ENCODE data around the gene ACADVL.

The ACADVL gene

DNA sequence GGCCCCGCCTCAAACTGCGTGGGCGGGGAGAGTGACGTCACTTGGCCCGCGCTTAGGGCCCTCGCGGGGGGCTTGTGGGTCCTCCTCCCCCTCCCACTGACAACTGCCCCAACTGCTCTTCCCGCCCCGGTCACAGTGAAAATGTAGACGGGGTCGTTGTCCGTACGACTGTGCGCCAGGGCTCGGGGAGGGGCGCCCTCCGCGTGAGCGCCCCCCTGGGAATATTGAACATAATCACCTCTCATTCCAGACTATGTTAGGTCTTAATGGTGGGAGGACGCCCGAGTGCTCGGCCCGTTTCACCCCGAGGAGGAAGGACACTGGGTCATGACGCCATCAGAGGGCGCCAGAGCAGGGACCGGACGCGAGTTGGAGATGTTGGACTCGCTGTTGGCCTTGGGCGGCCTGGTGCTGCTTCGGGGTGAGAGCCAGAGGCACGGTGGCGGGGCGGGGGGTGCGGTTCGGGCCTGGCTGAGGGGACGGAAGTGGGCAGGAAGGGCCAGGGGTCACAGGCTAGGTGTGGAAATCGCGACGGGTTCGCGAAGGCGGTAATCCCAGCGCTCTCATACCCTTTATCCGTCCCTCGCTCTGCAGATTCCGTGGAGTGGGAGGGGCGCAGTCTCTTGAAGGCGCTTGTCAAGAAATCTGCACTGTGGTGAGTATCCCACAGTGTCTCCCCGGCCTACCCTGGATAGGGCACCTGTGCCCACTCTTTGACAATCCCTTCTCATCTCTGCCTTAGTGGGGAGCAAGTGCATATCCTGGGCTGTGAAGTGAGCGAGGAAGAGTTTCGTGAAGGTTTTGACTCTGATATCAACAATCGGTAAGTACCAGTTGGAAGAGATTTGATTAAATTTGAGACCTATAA is 32.7 kb downstream of the ACADVL start, which contains the start of gene ELP5:
ELP5 (plus strand) TSS at position 40 of the 868 bp plus-strand sequence; CDS start at position 376, 336 bp downstream.
- peak; percentile 98 for DNase-seq

DNA sequence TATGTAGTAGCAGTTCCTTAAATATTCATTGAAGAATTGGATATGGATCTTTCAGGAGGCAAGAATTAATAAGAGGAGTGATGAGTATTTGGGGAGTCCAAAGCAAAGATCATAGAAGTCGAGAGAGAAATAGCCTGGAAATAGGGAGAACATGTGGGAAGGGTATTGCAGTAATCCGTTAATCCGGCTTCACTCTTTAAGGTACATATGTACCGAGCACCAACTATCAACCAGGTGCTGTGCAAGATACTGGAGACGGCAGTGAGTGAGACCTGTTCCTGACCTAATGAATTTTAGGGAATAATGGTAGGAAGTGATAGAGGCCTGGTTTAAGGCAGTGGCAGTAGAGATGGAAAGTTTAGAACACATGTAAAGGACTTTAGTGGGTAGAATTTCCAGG is 33.3 kb downstream of the ACADVL start:
- DNase-seq, result peak; percentile 84

DNA sequence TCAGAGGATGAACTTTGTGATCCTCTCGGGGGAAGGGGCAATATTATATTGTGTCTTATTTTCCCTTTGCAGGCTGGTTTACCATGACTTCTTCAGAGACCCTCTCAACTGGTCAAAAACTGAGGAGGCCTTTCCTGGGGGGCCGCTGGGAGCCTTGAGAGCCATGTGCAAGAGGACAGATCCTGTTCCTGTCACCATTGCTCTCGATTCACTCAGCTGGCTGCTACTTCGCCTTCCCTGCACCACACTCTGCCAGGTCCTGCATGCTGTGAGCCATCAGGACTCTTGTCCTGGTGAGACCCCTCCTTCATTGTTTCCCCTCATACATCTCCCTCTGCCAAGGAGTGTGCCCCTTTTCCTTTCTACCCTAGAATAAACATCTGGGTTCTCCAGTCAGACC is 34.8 kb downstream of the ACADVL start:
- DNase-seq, result no peak

GRCh38 chr17:7256766-7257456 is 37.2 kb downstream of the ACADVL start:
- DNase-seq, result no peak

- DNase-seq, result no peak
Measured at GRCh38 chr17:7258731-7259554, 39.2 kb downstream of the ACADVL start.

GRCh38 chr17:7259555-7259889 is 39.8 kb downstream of the ACADVL start:
- DNase-seq, result no peak

DNA sequence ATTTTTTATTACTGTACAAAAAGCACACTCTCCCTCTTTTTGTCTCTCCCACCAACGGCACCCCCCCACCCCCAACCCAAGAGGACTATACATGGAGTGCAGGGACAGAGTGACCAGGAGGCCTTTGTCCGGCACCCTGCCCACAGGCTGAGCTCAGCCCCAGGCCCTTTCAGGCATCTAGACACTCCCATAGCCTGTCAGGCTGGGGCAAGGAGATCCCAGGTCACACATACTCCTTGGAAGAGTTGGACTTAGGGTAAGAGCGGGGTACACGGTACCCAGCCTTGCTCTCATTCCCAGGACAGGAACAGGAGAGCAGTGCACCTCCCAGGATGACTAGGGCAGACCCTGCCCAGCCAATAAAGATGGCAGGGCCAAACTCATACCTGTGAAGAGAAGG is 40.4 kb downstream of the ACADVL start:
- no peak for DNase-seq

DNA sequence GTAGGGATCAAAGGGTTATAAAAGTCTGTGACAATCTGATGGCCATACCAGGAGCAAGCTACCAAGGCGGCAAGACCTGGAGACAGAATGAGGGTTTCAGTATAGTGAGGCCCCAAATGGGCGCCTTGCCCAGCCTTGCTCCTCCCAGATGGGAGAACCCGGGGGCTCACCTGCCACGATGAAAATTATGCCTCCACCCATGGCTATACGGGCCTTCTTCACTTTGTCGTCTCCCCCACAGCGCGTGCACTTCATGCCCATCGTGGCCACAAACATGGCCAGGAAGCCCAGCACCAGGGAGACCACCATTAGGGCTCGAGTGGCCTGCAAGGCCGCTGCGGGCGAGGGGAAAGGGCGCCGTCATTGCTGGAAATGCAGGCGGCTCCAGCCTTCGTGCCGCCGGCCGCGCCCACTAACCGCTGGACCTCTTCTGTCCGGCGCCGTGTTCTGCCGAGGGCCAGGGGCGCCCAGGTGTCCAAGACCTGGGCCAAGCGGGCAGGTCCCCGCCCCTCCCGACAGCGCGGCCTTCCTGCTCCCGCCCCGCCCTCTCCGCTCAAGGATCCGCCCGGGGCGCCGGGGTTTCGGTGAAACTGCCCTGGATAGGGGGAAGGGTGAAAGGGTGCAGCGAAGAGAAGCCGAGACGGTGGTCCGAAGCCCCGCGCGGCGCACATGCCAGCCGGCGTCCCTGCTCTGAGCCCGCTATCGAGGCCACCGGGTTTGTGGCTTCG is 41.1 kb downstream of the ACADVL start:
- peak; percentile 47 for DNase-seq

- DNase-seq, result no peak
Measured at GRCh38 chr17:7261379-7262191, 41.8 kb downstream of the ACADVL start.

- no peak for DNase-seq
Measured at GRCh38 chr17:7262192-7262934, 42.6 kb downstream of the ACADVL start, which contains the start of gene CLDN7. Gene CLDN7, minus strand, starts transcription at chr17:7262478. Its CDS starts 435 bp downstream, at chr17:7262043.

GRCh38 chr17:7262935-7263800 is 43.4 kb downstream of the ACADVL start:
- DNase-seq, result peak; percentile 68

GRCh38 chr17:7263801-7264078 is 44.0 kb downstream of the ACADVL start:
- DNase-seq, result peak; percentile 55

- no peak for DNase-seq
Measured at GRCh38 chr17:7266784-7267183, 47.0 kb downstream of the ACADVL start.

All from NCI-H82 (cell line).